SJCRH30 (cell line): ENCODE results near the gene RASSF10. TPM values are rescaled to one million over a fixed set of nuclear protein-coding genes. Genes with fewer than 3 reads are reported as not detected.
A peak's percentile ranks its signal among the peaks of the same experiment; 100 is the strongest.

ENCODE experiments used
- DNase-seq, 2 experiments: peaks; one replicate each; pipeline ENCODE4 v3.0.0-alpha.2; 2015 to 2020
- H3K27ac ChIP-seq: fragments of 250-450 bp; sonication (Bioruptor Pico); 2 replicates; pipeline ENCODE4 v1.5.1; 2020; ENCODE audit warnings: mild to moderate bottlenecking, moderate library complexity
- H3K27me3 ChIP-seq: fragments of 250-450 bp; sonication (Bioruptor Pico); 2 replicates; pipeline ENCODE4 v1.5.1; 2020; ENCODE audit warnings: mild to moderate bottlenecking, moderate library complexity
- H3K36me3 ChIP-seq: fragments of 250-450 bp; sonication (Bioruptor Pico); 2 replicates; pipeline ENCODE4 v1.5.1; 2020; ENCODE audit warnings: mild to moderate bottlenecking, moderate library complexity
- H3K4me1 ChIP-seq: fragments of 250-450 bp; sonication (Bioruptor Pico); 2 replicates; pipeline ENCODE4 v1.5.1; 2020; ENCODE audit warnings: mild to moderate bottlenecking, moderate library complexity
- H3K4me3 ChIP-seq: fragments of 250-450 bp; sonication (Bioruptor Pico); 2 replicates; pipeline ENCODE4 v1.5.1; 2020; ENCODE audit warnings: mild to moderate bottlenecking, moderate library complexity
- H3K9me3 ChIP-seq: fragments of 250-450 bp; sonication (Bioruptor Pico); replicated peaks from 2 replicates; pipeline ENCODE4 v1.5.1; 2020; ENCODE audit warnings: mild to moderate bottlenecking, moderate library complexity
- total RNA-seq: library from RNA; depleted of rRNA; stranded (reverse); fragments of >200 nt; shearing (Covaris generic); gene quantifications from 2 replicates; pipeline ENCODE4 v1.2.3, GENCODE V29; 2014

RASSF10 gene
- total RNA-seq, 1 experiment from 2014 or later, result 0.36 TPM

GRCh38 chr11:13003736-13004493 is 5.2 kb upstream of the RASSF10 start:
- H3K27me3 ChIP-seq, result no peaks in the 10 kb centered on the region
- no peak overlapping the region for H3K27ac ChIP-seq
- peak in 1 of 2 experiments; percentile 48 for DNase-seq
- no peak overlapping the region for H3K4me3 ChIP-seq
- no peaks in the 10 kb centered on the region; the same call in 1 of the 2 replicates for H3K9me3 ChIP-seq
- H3K4me1 ChIP-seq, result peaks cover 19% of the 10 kb centered on the region
- H3K36me3 ChIP-seq, result no peaks in the 10 kb centered on the region

GRCh38 chr11:13007182-13008060 is 1.7 kb upstream of the RASSF10 start:
- Histone ChIP-seq H3K9me3 (no peaks in the 10 kb centered on the region; the same call in 1 of the 2 replicates), H3K4me3 (no peak overlapping the region), H3K27me3 (no peaks in the 10 kb centered on the region)

GRCh38 chr11:13008061-13008435 is 1.1 kb upstream of the RASSF10 start:
- H3K4me1 ChIP-seq, result peaks cover 6% of the 10 kb centered on the region; the same call in 1 of the 2 replicates
- DNase-seq, result no peak
- no peaks in the 10 kb centered on the region for H3K36me3 ChIP-seq
- H3K27me3 ChIP-seq, result no peaks in the 10 kb centered on the region
- H3K4me3 ChIP-seq, result no peak overlapping the region
- no peak overlapping the region for H3K27ac ChIP-seq
- no peaks in the 10 kb centered on the region; the same call in 1 of the 2 replicates for H3K9me3 ChIP-seq

More at GRCh38 chr11:13007182-13008060, 1.7 kb upstream of the RASSF10 start:
- no peaks in the 10 kb centered on the region for H3K36me3 ChIP-seq
- H3K27ac ChIP-seq, result no peak overlapping the region
- peaks cover 6% of the 10 kb centered on the region; the same call in 1 of the 2 replicates for H3K4me1 ChIP-seq
- no peak for DNase-seq

GRCh38 chr11:13009476-13009920 is 382 bp downstream of the RASSF10 start:
- H3K27me3 ChIP-seq, result no peaks in the 10 kb centered on the region
- no peaks in the 10 kb centered on the region for H3K4me1 ChIP-seq
- DNase-seq, result no peak
- no peaks in the 10 kb centered on the region for H3K36me3 ChIP-seq
- peak overlapping the region; percentile 42 for H3K4me3 ChIP-seq
- no peak overlapping the region for H3K27ac ChIP-seq
- no peaks in the 10 kb centered on the region; the same call in 1 of the 2 replicates for H3K9me3 ChIP-seq

- H3K4me3 ChIP-seq, result no peak overlapping the region
- no peaks in the 10 kb centered on the region for H3K4me1 ChIP-seq
- no peaks in the 10 kb centered on the region for H3K27me3 ChIP-seq
- H3K27ac ChIP-seq, result no peak overlapping the region
- no peak for DNase-seq
- H3K36me3 ChIP-seq, result no peaks in the 10 kb centered on the region
- no peaks in the 10 kb centered on the region; the same call in 1 of the 2 replicates for H3K9me3 ChIP-seq
Observed at GRCh38 chr11:13009921-13010748, 1.0 kb downstream of the RASSF10 start.

GRCh38 chr11:13010749-13011465 is 1.8 kb downstream of the RASSF10 start:
- H3K27ac ChIP-seq, result no peak overlapping the region
- no peak overlapping the region for H3K4me3 ChIP-seq
- no peak for DNase-seq
- H3K27me3 ChIP-seq, result no peaks in the 10 kb centered on the region
- H3K4me1 ChIP-seq, result no peaks in the 10 kb centered on the region
- no peaks in the 10 kb centered on the region for H3K36me3 ChIP-seq
- no peaks in the 10 kb centered on the region; the same call in 1 of the 2 replicates for H3K9me3 ChIP-seq

GRCh38 chr11:13011466-13012055 is 2.4 kb downstream of the RASSF10 start:
- no peak for DNase-seq
- no peaks in the 10 kb centered on the region for H3K36me3 ChIP-seq
- no peak overlapping the region for H3K27ac ChIP-seq
- H3K27me3 ChIP-seq, result no peaks in the 10 kb centered on the region
- H3K9me3 ChIP-seq, result no peaks in the 10 kb centered on the region
- no peaks in the 10 kb centered on the region for H3K4me1 ChIP-seq
- no peak overlapping the region for H3K4me3 ChIP-seq

- Histone ChIP-seq H3K4me3 (no peak overlapping the region), H3K4me1 (no peaks in the 10 kb centered on the region), H3K27ac (no peak overlapping the region), H3K9me3 (no peaks in the 10 kb centered on the region), H3K27me3 (no peaks in the 10 kb centered on the region), H3K36me3 (no peaks in the 10 kb centered on the region)
- DNase-seq, result peak in 1 of 2 experiments; percentile 41
Observed at GRCh38 chr11:13012056-13012661, 3.0 kb downstream of the RASSF10 start.

GRCh38 chr11:13013054-13013488 is 4.0 kb downstream of the RASSF10 start:
- Histone ChIP-seq H3K9me3 (no peaks in the 10 kb centered on the region), H3K27me3 (no peaks in the 10 kb centered on the region), H3K27ac (no peak overlapping the region), H3K36me3 (no peaks in the 10 kb centered on the region), H3K4me1 (no peaks in the 10 kb centered on the region), H3K4me3 (no peak overlapping the region)
- no peak for DNase-seq

- no peak for DNase-seq
- Histone ChIP-seq H3K27me3 (no peaks in the 10 kb centered on the region), H3K4me1 (no peaks in the 10 kb centered on the region), H3K9me3 (no peaks in the 10 kb centered on the region), H3K36me3 (no peaks in the 10 kb centered on the region), H3K4me3 (no peak overlapping the region), H3K27ac (no peak overlapping the region)
Observed at GRCh38 chr11:13015753-13016152, 6.6 kb downstream of the RASSF10 start.

GRCh38 chr11:13016415-13016814 is 7.3 kb downstream of the RASSF10 start:
- peak; percentile 31 to 66 for DNase-seq
- Histone ChIP-seq H3K36me3 (no peaks in the 10 kb centered on the region), H3K27ac (no peak overlapping the region), H3K27me3 (no peaks in the 10 kb centered on the region), H3K4me3 (no peak overlapping the region), H3K4me1 (no peaks in the 10 kb centered on the region), H3K9me3 (no peaks in the 10 kb centered on the region)

- no peaks in the 10 kb centered on the region for H3K36me3 ChIP-seq
- no peak overlapping the region for H3K4me3 ChIP-seq
- H3K27ac ChIP-seq, result no peak overlapping the region
- no peak for DNase-seq
- H3K9me3 ChIP-seq, result no peaks in the 10 kb centered on the region
- H3K4me1 ChIP-seq, result no peaks in the 10 kb centered on the region
- no peaks in the 10 kb centered on the region for H3K27me3 ChIP-seq
Observed at GRCh38 chr11:13019313-13019712, 10.2 kb downstream of the RASSF10 start.

- DNase-seq, result no peak
- H3K27me3 ChIP-seq, result no peaks in the 10 kb centered on the region
- H3K27ac ChIP-seq, result no peak overlapping the region
- H3K4me3 ChIP-seq, result no peak overlapping the region
- no peaks in the 10 kb centered on the region for H3K36me3 ChIP-seq
- no peaks in the 10 kb centered on the region for H3K4me1 ChIP-seq
- no peaks in the 10 kb centered on the region for H3K9me3 ChIP-seq
Observed at GRCh38 chr11:13023423-13023822, 14.3 kb downstream of the RASSF10 start.
